ENCODE measurements around the gene DDX41.

GRCh38 chr5:177536386-177536785, 19.6 kb upstream of the DDX41 start:
- TF ChIP-seq, protein P1, sequence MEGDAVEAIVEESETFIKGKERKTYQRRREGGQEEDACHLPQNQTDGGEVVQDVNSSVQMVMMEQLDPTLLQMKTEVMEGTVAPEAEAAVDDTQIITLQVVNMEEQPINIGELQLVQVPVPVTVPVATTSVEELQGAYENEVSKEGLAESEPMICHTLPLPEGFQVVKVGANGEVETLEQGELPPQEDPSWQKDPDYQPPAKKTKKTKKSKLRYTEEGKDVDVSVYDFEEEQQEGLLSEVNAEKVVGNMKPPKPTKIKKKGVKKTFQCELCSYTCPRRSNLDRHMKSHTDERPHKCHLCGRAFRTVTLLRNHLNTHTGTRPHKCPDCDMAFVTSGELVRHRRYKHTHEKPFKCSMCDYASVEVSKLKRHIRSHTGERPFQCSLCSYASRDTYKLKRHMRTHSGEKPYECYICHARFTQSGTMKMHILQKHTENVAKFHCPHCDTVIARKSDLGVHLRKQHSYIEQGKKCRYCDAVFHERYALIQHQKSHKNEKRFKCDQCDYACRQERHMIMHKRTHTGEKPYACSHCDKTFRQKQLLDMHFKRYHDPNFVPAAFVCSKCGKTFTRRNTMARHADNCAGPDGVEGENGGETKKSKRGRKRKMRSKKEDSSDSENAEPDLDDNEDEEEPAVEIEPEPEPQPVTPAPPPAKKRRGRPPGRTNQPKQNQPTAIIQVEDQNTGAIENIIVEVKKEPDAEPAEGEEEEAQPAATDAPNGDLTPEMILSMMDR (IDR thresholded peaks at IDR 0.05) = no peak
- TF ChIP-seq POLR2A (IDR thresholded peaks at IDR 0.05) = no peak

Measured in esophagus squamous epithelium (tissue), 4 donors.